ENCODE data around the gene CYP1B1.

The CYP1B1 gene

GRCh38 chr2:38074764-38075506 lies 1.0 kb downstream of the CYP1B1 start:
- peak; percentile 69 for DNase-seq

- DNase-seq, result peak; percentile 73
Measured at GRCh38 chr2:38074058-38074763, 1.7 kb downstream of the CYP1B1 start.

DNA sequence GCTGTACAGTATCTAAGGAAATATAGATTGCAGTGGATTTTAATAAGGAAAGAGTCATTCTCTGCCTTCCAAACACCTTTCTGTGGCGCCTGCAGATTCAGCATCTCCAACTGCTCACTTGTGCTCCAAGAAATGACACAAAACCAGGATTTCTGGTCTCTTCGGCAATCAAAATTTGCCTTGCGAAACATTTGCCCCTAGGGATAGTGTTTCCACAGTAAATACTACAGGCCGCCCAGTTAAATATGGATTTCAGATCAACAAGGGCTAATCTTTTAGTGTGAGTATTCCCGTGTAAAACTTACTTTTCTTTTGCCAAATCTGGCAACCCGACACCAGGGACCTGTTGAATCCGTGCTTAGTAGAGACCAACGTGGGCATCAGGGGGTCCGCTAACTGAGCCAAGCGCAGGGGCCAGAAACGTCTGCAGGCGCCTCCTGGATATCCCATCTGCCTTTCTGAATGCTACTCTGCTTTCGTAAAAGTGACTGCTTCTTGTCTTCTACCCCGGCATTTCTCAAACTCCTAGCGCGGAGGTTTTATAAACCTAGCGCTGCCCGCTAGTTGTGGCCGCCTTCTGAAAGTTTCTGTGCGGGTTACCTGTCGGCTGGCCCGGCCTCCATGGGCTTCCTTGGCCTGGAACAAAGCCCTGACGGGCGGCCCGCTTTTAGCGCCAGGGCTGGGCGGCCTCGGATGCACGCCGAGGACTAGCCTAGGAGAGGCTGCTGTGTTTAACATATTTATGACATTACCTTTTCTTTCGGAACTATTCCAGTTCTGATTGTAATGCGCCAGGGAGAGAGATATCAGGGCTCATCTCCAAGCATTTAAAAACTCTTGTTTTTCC lies 2.5 kb downstream of the CYP1B1 start:
- DNase-seq, result peak; percentile 67

DNA sequence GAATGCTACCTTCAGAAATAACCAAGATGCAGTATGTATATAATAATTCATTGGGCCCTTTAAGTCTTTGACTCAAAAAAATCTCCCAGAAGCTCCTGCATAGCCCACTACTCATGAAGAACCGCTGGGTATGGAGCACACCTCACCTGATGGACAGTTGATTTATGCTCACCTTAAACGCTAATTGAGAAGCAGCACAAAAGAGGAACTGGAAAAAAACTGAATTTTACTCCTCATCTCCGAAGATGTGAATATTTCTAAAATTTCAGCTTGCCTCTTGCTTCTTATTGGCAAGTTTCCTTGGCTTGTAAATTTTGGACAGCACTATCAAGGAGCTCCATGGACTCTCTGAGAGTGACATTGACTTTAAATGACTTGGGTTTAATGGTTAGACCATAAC lies 5.5 kb downstream of the CYP1B1 start:
- DNase-seq, result no peak

DNA sequence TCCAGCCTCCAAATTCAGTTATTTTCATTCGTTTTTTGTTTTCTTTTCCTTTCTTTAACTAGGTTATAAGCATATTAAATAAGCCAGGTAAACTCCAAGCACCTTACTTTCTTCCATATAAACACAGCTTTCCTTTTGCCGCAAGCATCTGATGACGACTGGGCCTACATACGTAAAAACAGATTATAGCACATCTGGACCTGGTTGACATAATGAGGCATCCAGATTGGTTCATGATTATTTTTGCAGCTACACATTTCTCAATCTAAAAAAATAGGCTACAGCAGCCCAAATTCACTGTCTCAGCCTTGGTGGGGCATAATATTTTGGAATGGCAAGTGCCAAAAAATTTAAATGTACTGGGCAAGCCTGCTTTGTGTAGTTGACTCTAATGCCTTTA lies 7.7 kb downstream of the CYP1B1 start:
- DNase-seq, result peak; percentile 50

DNA sequence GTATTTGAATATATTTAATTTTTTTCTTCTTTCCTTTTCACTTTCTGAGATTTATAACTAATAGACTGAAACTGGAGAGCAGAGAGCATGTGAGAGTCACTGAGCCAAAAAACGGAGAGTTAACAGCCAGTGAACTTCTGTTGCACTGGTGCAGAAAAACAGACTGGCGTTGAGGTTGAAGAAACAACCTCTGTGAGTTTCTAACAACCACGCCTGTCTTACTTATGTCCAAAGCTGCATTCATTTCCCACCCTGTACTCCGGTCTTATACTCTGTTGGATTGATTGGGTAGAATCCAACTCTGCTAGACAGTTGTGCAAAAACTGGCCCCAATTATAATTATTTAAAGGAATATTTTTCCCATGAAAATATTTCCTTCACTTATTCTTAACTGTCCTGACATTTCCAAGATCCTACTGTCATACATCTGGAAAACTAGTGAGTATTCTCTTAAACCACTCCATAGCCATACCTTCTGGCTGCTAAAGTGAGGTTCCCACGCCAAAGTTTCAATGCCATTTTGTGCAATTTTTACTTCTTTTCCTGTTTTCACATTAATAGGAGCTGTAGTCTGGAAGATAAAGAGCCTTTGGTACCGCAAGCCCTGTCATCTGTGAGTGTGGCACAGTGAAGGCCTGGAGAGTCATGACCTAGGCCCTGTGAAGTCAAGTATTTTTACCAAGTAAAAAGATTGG lies 9.4 kb downstream of the CYP1B1 start:
- no peak for DNase-seq

DNA sequence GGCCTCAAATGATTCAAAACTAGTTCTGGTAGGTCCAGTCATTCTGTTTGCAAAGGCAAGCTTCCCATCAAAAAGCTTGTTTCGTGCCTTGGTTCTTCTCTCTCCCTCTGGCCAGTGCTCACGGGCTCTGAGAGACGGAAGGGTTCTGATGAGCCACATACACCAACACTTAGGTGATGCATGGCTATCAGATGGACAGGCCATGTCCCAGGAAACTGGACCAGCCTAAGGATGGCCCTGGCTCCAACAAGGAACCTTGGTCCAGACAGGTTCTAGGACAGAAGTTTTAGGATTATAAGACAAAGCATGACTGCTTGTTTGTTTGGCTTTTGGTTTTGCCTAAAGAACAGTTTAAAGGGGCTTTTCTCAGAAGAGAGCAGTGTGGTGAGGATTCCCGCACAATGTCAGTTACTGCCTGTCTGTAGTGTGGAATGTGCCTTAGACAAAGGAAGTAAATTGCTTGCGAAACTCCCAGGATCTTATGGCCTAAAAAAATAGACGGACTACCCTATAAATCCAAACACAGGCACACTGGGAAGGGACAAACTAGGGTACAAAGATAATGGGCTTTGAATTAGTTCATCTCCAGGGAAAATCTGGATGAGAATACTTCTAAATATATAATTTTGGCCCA lies 10.3 kb downstream of the CYP1B1 start:
- DNase-seq, result no peak

DNA sequence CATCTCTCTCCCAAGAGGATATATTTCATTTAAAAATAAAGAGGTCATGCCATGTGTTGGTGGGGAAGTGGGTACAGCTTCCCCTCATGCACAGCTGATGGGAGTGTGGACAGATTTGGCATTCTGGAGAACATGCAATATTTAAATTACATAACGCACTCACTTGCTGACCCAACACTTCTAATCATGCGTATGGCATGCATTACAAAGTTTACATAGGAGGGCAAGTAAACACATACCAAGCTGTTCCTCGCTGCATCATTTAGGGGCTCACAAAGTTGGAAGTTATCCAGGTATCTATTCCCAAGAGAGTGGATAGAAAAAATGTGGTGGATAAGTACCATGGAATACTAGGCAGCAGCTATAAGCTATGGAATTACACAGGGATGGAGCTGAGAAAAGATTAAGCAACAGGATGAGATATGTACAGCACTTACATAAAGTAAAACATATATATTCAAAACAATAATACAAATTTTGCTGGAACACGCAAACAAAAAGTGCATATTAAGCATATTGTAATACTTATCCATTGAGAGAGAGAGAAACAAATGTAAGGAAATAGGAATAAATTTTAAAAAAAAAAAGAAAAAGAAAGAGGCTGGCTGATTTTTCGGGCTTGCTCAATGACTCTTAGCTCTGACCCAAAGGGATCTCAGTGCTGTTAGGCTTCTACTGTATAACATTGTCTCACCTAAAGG lies 11.0 kb downstream of the CYP1B1 start:
- peak; percentile 49 for DNase-seq

DNA sequence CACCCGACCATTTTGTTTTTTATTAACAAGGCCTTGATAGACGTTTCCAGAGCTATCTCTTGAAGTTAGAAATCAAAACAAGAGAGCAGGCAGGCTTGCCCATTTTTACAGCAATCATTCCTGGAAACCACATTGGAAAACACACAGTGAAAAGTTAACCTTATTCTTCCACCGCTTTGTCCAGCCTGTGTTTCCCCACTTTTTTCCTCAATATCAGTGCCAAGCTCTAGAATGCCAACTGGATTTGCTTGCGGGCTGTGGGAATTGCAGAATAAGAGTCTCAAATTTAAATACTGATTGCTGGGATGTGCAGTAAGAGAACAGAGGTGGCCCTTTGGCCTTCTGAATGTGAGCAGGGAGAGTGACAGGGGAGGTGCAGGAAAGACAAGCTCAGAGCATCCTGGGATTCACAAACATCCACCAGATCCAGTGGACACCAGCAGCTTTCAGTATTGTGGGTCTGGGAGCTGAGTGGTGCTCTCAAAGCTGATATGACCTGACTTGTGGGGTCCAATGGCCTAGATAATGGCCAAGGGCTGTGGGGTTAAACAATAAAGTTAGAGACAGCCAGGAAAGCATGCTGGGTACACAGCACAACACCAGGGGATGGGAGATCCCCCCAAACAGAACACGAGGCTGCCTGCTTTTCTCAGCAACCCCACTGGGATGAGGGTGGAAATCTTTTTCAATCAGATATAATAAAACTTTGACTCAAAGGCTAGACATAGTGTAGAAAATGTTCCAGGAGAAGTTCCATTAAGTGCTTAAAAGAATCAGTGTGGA lies 15.5 kb downstream of the CYP1B1 start:
- no peak for DNase-seq

DNA sequence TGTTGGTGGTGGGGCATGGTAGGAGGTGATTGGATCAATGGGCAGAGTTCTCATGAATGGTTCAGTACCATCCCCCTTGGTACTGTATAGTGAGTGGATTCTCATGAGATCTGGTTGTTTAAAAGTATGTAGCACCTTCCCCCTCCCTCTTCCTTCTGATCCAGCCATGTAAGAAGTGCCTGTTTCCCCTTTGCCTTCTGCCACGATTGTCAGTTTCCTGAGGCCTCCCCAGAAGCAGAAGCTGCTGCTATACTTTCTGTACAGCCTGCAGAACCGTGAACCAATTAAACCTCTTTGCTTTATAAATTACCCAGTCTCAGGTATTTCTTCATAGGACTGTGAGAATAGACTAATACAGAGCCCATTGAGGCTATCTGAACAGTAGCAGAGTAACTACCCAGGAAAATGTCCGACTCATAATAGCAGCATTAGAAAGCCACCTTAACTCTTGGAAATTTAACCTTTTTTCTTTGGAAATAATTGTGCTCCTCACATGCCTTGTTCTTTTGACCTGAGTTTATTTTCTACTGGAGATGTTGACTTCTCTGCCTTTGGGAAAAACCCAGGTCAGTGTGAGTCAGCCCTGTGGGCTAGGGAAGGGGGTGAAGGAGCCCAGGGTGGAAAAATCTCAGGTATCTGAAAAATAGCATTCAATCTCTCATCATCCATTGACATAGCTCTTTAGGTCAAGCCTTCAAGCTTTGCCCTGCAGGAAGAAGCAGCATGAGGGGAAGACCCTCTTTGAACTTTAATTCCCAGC lies 18.1 kb downstream of the CYP1B1 start:
- DNase-seq, result no peak

- no peak for DNase-seq
Measured at GRCh38 chr2:38056216-38056615, 19.7 kb downstream of the CYP1B1 start.

DNA sequence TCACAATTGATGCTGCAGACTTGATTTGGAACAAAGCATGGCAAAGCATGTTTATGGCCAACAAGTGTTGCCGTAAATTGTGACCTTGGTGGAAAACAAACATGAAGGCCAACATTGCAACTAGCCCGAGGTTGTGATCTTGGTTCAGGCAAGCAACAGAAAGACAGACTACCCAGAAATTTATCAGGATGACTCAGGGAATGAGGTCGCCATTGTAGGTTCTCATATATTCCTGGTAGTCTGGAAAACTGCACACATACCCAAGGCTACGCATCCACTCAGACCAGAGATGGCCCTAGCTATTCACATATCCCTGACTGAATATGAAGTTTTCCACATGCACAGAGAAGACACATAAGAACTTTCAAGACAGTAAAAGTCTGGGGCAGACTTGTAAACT lies 30.1 kb downstream of the CYP1B1 start:
- no peak for DNase-seq

- DNase-seq, result no peak
Measured at GRCh38 chr2:38039121-38039910, 36.6 kb downstream of the CYP1B1 start.

DNA sequence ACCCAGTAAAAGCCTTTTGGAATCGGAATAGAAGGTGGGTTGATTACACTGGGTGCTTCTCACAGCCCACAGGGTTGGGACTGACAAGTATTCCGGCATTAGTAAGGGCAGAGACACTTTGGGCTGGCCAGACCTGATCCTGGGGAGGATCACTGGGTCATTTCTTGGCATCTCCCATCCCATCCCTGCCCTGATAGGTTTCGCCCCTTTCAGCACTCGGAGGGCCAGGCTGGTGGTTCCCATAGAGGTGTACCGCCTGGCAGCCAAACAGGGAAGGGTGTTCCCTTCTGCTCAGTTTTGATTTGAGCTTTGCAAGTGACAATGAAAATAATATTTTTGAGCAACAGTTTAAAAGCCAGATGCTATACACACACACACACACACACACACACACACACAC lies 37.3 kb downstream of the CYP1B1 start:
- DNase-seq, result no peak

GRCh38 chr2:38037757-38038621 lies 38.0 kb downstream of the CYP1B1 start:
- no peak for DNase-seq

DNA sequence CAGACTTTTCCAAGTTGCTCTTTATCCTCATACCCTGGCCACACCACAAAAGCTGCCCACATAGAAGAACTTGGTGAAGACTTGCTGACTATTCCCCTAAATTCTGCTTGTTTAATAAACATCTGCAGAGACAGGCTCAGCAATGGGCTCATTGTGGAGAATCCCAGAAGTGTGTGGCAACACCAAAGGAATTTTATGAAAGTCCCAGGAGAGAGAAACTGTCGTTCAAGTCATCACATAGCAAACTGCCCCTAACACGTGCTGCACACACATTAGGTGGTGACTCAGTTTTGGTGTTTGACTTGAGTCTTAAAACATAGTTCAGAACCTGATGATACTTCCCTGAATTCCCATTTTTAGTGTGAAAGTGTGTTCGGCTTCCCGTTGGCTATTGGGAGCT lies 38.6 kb downstream of the CYP1B1 start:
- no peak for DNase-seq

DNA sequence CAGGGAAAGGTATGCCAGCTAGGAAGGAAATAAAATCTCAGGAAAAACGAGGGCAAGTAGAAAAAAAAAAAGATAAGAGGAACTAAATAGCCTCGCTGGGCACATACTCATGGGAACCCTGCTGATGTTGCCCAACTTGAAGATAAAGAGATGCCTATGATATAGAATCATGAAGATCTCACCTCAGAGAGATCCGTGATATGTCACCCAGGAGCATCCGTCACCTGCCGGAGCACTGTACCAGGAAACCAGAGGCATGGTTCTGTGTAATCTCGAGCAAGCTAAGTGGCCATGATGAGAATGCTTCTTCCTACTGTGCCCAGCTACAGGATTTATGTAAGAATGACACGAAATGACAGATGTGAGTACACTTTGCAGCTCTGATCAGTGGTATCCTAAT lies 40.0 kb downstream of the CYP1B1 start:
- DNase-seq, result no peak

DNA sequence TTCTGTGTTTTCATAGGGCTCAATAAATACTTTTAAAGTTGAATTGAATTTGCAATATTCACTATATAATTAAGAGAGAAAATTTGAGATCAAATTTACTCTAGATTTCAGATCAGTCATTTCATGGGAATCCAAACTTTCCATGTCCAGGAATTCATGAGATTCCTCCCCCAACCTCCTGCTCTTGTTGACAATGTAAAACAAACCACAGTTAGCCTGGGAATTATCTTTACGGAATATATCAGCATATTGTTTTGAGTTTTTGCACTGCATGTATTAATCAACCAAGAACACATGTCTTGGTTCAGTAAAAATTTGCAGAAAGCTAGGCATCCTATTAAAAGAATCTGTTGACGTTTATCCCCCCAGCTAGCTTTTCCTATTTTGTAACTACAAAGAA lies 42.3 kb downstream of the CYP1B1 start:
- no peak for DNase-seq
